ENCODE measurements around the gene CYSLTR1. TPM values are rescaled to one million over a fixed set of nuclear protein-coding genes. Genes with fewer than 3 reads are reported as not detected.

Gene CYSLTR1
- total RNA-seq, 4 donors from 2014 or later, result 4.1 to 8.5 (median 6.3) TPM

- TF ChIP-seq CTCF (IDR thresholded peaks at IDR 0.05; ENCODE audit: low read depth), result no peak
These were observed 3.1 kb upstream of the CYSLTR1 start for GRCh38 chrX:78330540-78330939.

- TF ChIP-seq CTCF (IDR thresholded peaks at IDR 0.05; ENCODE audit: low read depth), result no peak
These were observed 2.7 kb upstream of the CYSLTR1 start for GRCh38 chrX:78330068-78330467.

- TF ChIP-seq CTCF (IDR thresholded peaks at IDR 0.05; ENCODE audit: low read depth), result no peak
These were observed 2.1 kb upstream of the CYSLTR1 start for GRCh38 chrX:78329486-78329885.

- TF ChIP-seq CTCF (IDR thresholded peaks at IDR 0.05; ENCODE audit: low read depth), result no peak
These were observed 1.0 kb downstream of the CYSLTR1 start for GRCh38 chrX:78326401-78326800.

GRCh38 chrX:78322863-78323262 is 4.5 kb downstream of the CYSLTR1 start:
- TF ChIP-seq CTCF (IDR thresholded peaks at IDR 0.05; ENCODE audit: low read depth), result no peak

- TF ChIP-seq CTCF (IDR thresholded peaks at IDR 0.05; ENCODE audit: low read depth), result no peak
These were observed 5.6 kb downstream of the CYSLTR1 start for GRCh38 chrX:78321809-78322208.

- TF ChIP-seq CTCF (IDR thresholded peaks at IDR 0.05; ENCODE audit: low read depth), result no peak
These were observed 11.1 kb downstream of the CYSLTR1 start for GRCh38 chrX:78316265-78316664.

Data from subcutaneous adipose tissue (tissue), 4 donors.